Smooth muscle cell (in vitro differentiated cells): Measurements from ENCODE around the gene BANF2. TPM values are rescaled to one million over a fixed set of nuclear protein-coding genes. Genes with fewer than 3 reads are reported as not detected.
"Not testable (repeated sequence)": the region's sequence is repeated elsewhere in the genome, so short reads cannot be mapped to it uniquely, and the experiment has no call there.

Experiments
- DNase-seq: peaks from one replicate; lab custom pipeline; 2025; ENCODE audit not compliant: unreplicated experiment; lab: John Stamatoyannopoulos, UW
- H2AFZ ChIP-seq: fragments of 200-600 bp; sonication (generic); 2 replicates; pipeline ENCODE4 v1.6.0; 2016; ENCODE audit warnings: antibody characterized with exemption, low read depth, mild to moderate bottlenecking
- H3F3A ChIP-seq: fragments of 200-600 bp; sonication (generic); 2 replicates; pipeline ENCODE4 v1.6.0; 2017; ENCODE audit warnings: antibody characterized with exemption, low read depth
- H3K27ac ChIP-seq: fragments of 200-600 bp; sonication (generic); 2 replicates; pipeline ENCODE4 v1.5.1; 2016; ENCODE audit warnings: low read depth, mild to moderate bottlenecking
- H3K27me3 ChIP-seq: fragments of 200-600 bp; sonication (generic); 2 replicates; pipeline ENCODE4 v1.6.1; 2016; ENCODE audit warnings: low read depth, mild to moderate bottlenecking
- H3K36me3 ChIP-seq: fragments of 200-600 bp; sonication (generic); 2 replicates; pipeline ENCODE4 v1.5.1; 2016; ENCODE audit warnings: low read depth
- H3K4me1 ChIP-seq: fragments of 200-600 bp; sonication (generic); 2 replicates; pipeline ENCODE4 v1.5.1; 2016; ENCODE audit warnings: low read depth
- H3K4me2 ChIP-seq: fragments of 200-600 bp; sonication (generic); 2 replicates; pipeline ENCODE4 v1.6.0; 2016; ENCODE audit warnings: mild to moderate bottlenecking
- H3K4me3 ChIP-seq: fragments of 200-600 bp; sonication (generic); 2 replicates; pipeline ENCODE4 v1.5.1; 2016; ENCODE audit warnings: mild to moderate bottlenecking
- H3K79me2 ChIP-seq: fragments of 200-600 bp; sonication (generic); 2 replicates; pipeline ENCODE4 v1.6.0; 2016; ENCODE audit warnings: low read depth, mild to moderate bottlenecking
- H3K9ac ChIP-seq: fragments of 200-600 bp; sonication (generic); 2 replicates; pipeline ENCODE4 v1.6.0; 2016; ENCODE audit warnings: low read depth
- H3K9me3 ChIP-seq: fragments of 200-600 bp; sonication (generic); replicated peaks from 2 replicates; pipeline ENCODE4 v1.5.1; 2016; ENCODE audit warnings: low read depth
- H4K20me1 ChIP-seq: fragments of 200-600 bp; sonication (generic); 2 replicates; pipeline ENCODE4 v1.6.0; 2016; ENCODE audit warnings: low read depth
- WGBS: methylation state at CpG from one replicate; pipeline ENCODE4 v1.1.7; 2016; ENCODE audit warnings: low lambda C conversion rate; 5-methylcytosine and 5-hydroxymethylcytosine counted together
- polyA plus RNA-seq: library from polyadenylated mRNA; unstranded; fragments of >200 nt; fragmentation: Nextera tagmentation; extraction: Ambion mirVana; gene quantifications from 2 replicates; pipeline ENCODE4 v1.2.1, GENCODE V29; 2016
- total RNA-seq: library from RNA; depleted of rRNA; stranded (reverse); fragments of >200 nt; gene quantifications from 2 replicates; pipeline ENCODE4 v1.2.3, GENCODE V29; 2014
- TF ChIP-seq, protein P1 (sequence below): fragments of 200-600 bp; sonication (generic); IDR thresholded peaks from 2 replicates; pipeline ENCODE4 v1.5.1; 2017; ENCODE audit warnings: borderline replicate concordance, mild to moderate bottlenecking, antibody characterized with exemption; ENCODE audit not compliant: insufficient read depth, poor library complexity, severe bottlenecking

BANF2 gene
- total and polyA plus RNA-seq, 2 experiments from 2014 or later, result not detected

DNA sequence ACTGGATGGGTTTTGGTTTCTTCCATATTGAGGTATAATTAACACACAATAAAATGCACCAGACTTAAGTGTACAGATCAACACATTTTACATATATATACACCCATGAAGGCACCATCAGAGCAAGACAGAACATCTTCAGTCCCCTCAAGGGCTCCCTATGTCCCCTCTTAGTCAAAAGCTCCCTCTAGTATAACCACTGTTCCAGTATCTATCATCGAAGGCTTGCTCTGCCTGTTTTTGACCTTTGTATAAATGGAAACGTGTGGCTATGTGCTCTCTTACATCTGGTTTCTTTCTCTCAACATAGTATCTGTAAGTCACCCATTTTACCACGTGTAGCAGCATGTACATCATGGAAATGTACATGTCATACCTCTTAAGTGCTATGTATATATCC, 66.5 kb downstream of the BANF2 start:
- Histone ChIP-seq H3K4me1 (peaks cover 6% of the 10 kb centered on the region), H3K4me3 (no peak overlapping the region), H3K36me3 (no peaks in the 10 kb centered on the region), H3K9me3 (no peaks in the 10 kb centered on the region), H3K27me3 (no peaks in the 10 kb centered on the region), H4K20me1 (no peaks in the 10 kb centered on the region), H3K4me2 (no peak overlapping the region), H3K79me2 (no peaks in the 10 kb centered on the region), H3K9ac (no peak overlapping the region), H3K27ac (no peak overlapping the region), H3F3A (no peaks in the 10 kb centered on the region), H2AFZ (no peak overlapping the region)
- 68% methylated on average over 3 of the region's 3 CpGs for WGBS
- DNase-seq, result no peak
- TF ChIP-seq, protein P1, sequence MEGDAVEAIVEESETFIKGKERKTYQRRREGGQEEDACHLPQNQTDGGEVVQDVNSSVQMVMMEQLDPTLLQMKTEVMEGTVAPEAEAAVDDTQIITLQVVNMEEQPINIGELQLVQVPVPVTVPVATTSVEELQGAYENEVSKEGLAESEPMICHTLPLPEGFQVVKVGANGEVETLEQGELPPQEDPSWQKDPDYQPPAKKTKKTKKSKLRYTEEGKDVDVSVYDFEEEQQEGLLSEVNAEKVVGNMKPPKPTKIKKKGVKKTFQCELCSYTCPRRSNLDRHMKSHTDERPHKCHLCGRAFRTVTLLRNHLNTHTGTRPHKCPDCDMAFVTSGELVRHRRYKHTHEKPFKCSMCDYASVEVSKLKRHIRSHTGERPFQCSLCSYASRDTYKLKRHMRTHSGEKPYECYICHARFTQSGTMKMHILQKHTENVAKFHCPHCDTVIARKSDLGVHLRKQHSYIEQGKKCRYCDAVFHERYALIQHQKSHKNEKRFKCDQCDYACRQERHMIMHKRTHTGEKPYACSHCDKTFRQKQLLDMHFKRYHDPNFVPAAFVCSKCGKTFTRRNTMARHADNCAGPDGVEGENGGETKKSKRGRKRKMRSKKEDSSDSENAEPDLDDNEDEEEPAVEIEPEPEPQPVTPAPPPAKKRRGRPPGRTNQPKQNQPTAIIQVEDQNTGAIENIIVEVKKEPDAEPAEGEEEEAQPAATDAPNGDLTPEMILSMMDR, result no peak

DNA sequence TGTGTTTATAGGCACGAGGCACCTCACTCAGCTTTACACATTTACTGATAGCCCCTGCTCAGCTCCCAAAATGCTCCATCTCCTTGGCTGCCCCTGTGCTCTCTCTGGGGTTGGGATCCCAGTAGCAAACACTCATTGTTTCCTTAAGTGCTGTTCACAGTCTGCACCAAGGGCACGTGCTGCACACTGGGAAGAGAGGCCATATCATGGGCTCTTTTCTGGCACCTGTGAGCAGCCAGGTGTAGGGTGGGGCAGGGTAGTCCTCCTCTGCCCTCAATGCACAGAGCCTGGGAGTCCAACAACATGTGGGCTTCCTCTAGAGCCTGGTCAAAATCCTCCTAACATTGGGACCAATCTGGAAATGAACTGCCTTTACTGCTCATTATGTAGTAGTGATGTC, 67.9 kb downstream of the BANF2 start:
- Histone ChIP-seq H3K4me3 (no peak overlapping the region), H3K4me1 (peaks cover 6% of the 10 kb centered on the region), H3K9me3 (no peaks in the 10 kb centered on the region), H4K20me1 (no peaks in the 10 kb centered on the region), H2AFZ (no peak overlapping the region), H3K79me2 (no peaks in the 10 kb centered on the region), H3K4me2 (no peak overlapping the region), H3K27me3 (no peaks in the 10 kb centered on the region), H3K27ac (no peak overlapping the region), H3F3A (no peaks in the 10 kb centered on the region), H3K36me3 (no peaks in the 10 kb centered on the region), H3K9ac (no peak overlapping the region)
- 91% methylated on average over 2 of the region's 2 CpGs for WGBS
- no peak for DNase-seq
- TF ChIP-seq, protein P1, result no peak

DNA sequence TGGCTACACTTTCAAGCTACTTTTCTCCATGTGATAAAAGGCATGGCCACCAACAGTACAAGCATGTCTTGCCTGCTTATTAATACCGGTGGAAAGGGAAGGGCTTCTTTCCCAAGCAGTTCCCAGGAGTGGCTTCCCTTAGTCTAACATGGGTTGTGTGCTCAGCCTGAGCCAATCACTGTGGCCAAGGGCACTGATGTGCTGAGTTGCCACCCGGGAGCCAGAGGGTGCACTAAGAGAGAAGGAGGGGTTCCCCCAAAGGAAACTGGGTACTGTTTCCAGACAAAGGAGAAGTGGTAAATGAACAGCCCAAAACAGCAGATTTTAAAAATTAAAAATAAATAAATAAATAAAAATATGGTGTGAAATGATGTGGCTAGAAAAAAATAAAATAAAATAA, 68.5 kb downstream of the BANF2 start:
- Histone ChIP-seq H3K79me2 (no peaks in the 10 kb centered on the region), H3K27ac (no peak overlapping the region), H4K20me1 (no peaks in the 10 kb centered on the region), H3K27me3 (no peaks in the 10 kb centered on the region), H3K9me3 (no peaks in the 10 kb centered on the region), H2AFZ (no peak overlapping the region), H3K4me2 (no peak overlapping the region), H3K4me1 (no peaks in the 10 kb centered on the region), H3K36me3 (no peaks in the 10 kb centered on the region), H3K9ac (no peak overlapping the region), H3F3A (no peaks in the 10 kb centered on the region), H3K4me3 (no peak overlapping the region)
- WGBS, result 80% methylated on average over 2 of the region's 2 CpGs
- TF ChIP-seq, protein P1, result no peak
- DNase-seq, result no peak

DNA sequence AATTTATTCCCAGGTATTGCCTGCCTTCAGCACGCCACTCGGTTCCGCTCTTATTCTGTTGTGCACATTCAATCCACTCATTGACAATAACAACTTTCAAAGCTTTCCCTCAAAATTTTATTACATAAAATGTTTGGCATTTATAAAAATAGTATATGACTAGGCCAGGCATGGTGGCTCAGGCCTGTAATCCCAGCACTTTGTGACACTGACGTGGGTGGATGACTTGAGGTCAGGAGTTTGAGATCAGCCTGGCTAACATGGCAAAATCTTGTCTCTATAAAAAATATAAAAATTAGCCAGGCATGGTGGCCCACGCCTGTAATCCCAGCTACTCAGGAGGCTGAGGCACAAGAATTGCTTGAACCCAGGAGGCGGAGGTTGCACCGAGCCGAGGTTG, 70.0 kb downstream of the BANF2 start:
- H2AFZ ChIP-seq, H3K27ac ChIP-seq, H3K27me3 ChIP-seq, H4K20me1 ChIP-seq, H3K36me3 ChIP-seq, H3F3A ChIP-seq, H3K9ac ChIP-seq, H3K79me2 ChIP-seq, H3K4me2 ChIP-seq, DNase-seq, H3K4me3 ChIP-seq, H3K4me1 ChIP-seq, H3K9me3 ChIP-seq: not testable (repeated sequence)
- WGBS, result 95% methylated on average over 8 of the region's 8 CpGs
